Neural progenitor cell (in vitro differentiated cells): ENCODE results near the gene ARID5B.

Source experiments
- CTCF ChIP-seq: fragments of 200-600 bp; sonication (generic); IDR thresholded peaks from 2 replicates; pipeline ENCODE4 v1.5.1; 2017; ENCODE audit warnings: antibody characterized with exemption, mild to moderate bottlenecking
- EZH2 ChIP-seq: fragments of 200-600 bp; sonication (generic); IDR thresholded peaks from 2 replicates; pipeline ENCODE4 v1.6.1; 2017; ENCODE audit warnings: antibody characterized with exemption, mild to moderate bottlenecking, moderate library complexity

GRCh38 chr10:61892961-61893360, 8.5 kb upstream of the ARID5B start:
- TF ChIP-seq EZH2 (no peak), CTCF (no peak)
